ENCODE measurements around the gene LYPD3. TPM values are rescaled to one million over a fixed set of nuclear protein-coding genes. Genes with fewer than 3 reads are reported as not detected.

LYPD3 gene
- total and polyA plus RNA-seq, 7 donors = 0.12 to 0.26 TPM; not detected in 5

DNA sequence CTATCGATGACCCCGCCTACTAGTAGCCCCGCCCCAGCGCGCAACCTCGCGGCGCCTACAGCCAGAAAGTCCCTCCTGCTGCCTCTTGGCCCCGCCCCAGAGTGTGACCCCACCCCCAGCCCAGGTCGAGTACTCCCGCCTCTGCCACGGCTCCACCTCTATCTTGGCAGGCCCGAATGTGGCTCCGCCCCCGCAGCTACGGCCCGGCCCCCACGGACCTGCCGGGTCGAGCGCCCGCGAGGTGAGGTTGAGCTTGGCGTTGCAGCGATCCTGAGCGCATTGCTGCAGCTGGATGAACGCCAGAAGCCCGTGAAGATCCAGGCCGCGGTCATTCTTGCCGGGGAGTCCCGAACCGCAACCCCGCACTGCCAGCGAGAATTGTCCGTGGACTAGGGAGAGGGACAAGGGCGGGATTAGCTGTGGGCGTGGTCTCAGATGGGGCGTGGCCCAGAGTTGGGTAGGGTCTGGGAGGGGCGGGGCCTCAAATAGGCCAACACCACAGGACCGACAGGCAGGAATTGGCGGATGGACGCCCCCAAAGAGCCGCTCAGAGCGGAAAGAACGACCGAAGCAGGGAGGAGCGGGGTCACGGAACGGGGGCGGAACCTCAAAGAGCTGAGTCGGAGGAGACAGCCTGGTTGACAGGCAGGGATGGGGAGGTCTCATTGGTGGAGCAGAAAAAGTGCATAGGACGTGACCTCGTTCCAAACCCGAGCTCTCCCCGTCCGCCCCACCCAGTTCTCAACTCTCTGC, 1.9 kb downstream of the LYPD3 start:
- TF ChIP-seq, protein P1, sequence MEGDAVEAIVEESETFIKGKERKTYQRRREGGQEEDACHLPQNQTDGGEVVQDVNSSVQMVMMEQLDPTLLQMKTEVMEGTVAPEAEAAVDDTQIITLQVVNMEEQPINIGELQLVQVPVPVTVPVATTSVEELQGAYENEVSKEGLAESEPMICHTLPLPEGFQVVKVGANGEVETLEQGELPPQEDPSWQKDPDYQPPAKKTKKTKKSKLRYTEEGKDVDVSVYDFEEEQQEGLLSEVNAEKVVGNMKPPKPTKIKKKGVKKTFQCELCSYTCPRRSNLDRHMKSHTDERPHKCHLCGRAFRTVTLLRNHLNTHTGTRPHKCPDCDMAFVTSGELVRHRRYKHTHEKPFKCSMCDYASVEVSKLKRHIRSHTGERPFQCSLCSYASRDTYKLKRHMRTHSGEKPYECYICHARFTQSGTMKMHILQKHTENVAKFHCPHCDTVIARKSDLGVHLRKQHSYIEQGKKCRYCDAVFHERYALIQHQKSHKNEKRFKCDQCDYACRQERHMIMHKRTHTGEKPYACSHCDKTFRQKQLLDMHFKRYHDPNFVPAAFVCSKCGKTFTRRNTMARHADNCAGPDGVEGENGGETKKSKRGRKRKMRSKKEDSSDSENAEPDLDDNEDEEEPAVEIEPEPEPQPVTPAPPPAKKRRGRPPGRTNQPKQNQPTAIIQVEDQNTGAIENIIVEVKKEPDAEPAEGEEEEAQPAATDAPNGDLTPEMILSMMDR (IDR thresholded peaks at IDR 0.05) = no peak
- no peaks in the 10 kb centered on the region for H3K9me3 ChIP-seq
- peak overlapping the region; percentile 64 for H3K27ac ChIP-seq
- peaks cover 3% of the 10 kb centered on the region for H3K4me1 ChIP-seq
- H3K4me3 ChIP-seq = peak overlapping the region; percentile 82
- ATAC-seq (peak; percentile 92 to 94 (median 92)), DNase-seq (peak; percentile 95 to 96)
- H3K27me3 ChIP-seq (ENCODE audit: insufficient read depth in 3 of 3, low read length in 2 of 3) = peaks cover 0 to 17% (median 9%) of the 10 kb centered on the region in 3 donors
- no peaks in the 10 kb centered on the region for H3K36me3 ChIP-seq (ENCODE audit: insufficient read depth in 1 of 2, low read depth in 1 of 2)
- intact Hi-C loops (cut with DNase I) = loop anchor here in 1 of 2 donors (5.0 kb wide), 1 partner anchor 39 kb away; the partner anchor contains the start of gene PHLDB3
- WGBS, 3 donors = 0 to 1% (median 1%) methylated on average over 55 to 57 of the region's 57 CpGs

DNA sequence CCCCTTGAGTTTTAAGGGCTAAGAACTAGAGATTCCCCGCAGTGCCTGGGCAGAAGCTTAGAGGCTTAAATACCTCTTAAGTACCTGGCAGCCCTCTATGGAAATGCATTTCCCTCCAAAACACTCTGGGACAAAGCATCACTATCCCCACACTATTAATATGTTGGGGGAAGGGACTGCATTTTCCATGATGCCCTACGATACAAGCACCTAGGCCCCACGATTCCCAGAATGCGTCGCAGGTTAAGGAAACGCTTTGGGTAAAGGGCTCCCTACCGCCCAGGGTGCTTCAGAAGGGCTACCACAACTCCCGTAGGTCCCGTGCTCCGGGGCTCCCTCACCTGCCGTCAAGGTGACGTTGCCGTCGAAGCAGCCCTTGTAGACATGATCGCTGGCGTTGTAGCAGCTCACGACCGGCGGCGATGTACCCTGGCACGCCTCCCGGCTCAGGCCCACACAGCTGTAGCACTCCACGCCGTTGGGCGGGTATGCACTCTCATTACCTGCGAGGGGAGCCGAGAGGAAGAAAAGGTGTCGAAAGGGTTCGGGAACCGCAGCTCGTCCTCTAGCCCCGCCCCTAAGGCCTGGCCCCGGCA, 2.5 kb downstream of the LYPD3 start:
- no peak for DNase-seq
- intact Hi-C loops (cut with DNase I) = loop anchor here in 1 of 2 donors (5.0 kb wide), 1 partner anchor 39 kb away; the partner anchor contains the start of gene PHLDB3
- no peak overlapping the region for H3K27ac ChIP-seq
- ATAC-seq = no peak
- H3K4me3 ChIP-seq = peak overlapping the region; percentile 82
- 9 to 11% (median 10%) methylated on average over 33 of the region's 33 CpGs for WGBS, 3 donors
- no peaks in the 10 kb centered on the region for H3K36me3 ChIP-seq (ENCODE audit: insufficient read depth in 1 of 2, low read depth in 1 of 2)
- no peaks in the 10 kb centered on the region for H3K9me3 ChIP-seq
- H3K4me1 ChIP-seq = peaks cover 3% of the 10 kb centered on the region
- peaks cover 0 to 17% (median 9%) of the 10 kb centered on the region in 3 donors for H3K27me3 ChIP-seq (ENCODE audit: insufficient read depth in 3 of 3, low read length in 2 of 3)
- TF ChIP-seq, protein P1 (IDR thresholded peaks at IDR 0.05) = no peak

DNA sequence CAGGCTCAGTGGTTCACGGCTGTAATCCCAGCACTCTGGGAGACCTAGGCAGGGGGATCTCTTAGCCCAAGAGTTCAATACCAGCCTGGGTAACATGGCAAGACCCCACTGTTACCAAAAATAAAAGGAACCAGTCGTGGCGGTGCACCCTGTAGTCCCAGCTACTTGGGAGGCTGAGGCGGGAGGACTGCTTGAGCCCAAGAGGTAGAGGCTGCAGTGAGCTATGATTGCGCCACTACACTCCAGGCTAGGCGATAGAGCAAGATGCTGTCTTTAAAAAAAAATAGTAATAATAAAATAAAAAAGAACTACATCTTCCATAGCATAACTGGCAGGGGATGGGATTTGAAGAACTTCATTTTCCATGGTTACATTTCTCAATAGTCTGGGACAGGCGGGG, 3.0 kb downstream of the LYPD3 start:
- 82 to 89% (median 88%) methylated on average over 7 of the region's 7 CpGs for WGBS, 3 donors
- TF ChIP-seq, protein P1 (IDR thresholded peaks at IDR 0.05) = no peak
- intact Hi-C loops (cut with DNase I) = loop anchor here in 1 of 2 donors (5.0 kb wide), 1 partner anchor 40 kb away; the partner anchor contains the start of gene PHLDB3
- H3K9me3 ChIP-seq = no peaks in the 10 kb centered on the region
- no peak overlapping the region for H3K27ac ChIP-seq
- no peak overlapping the region for H3K4me3 ChIP-seq
- peaks cover 3% of the 10 kb centered on the region for H3K4me1 ChIP-seq
- peaks cover 0 to 17% (median 9%) of the 10 kb centered on the region in 3 donors for H3K27me3 ChIP-seq (ENCODE audit: insufficient read depth in 3 of 3, low read length in 2 of 3)
- H3K36me3 ChIP-seq (ENCODE audit: insufficient read depth in 1 of 2, low read depth in 1 of 2) = no peaks in the 10 kb centered on the region
- DNase-seq (no peak), ATAC-seq (no peak)

DNA sequence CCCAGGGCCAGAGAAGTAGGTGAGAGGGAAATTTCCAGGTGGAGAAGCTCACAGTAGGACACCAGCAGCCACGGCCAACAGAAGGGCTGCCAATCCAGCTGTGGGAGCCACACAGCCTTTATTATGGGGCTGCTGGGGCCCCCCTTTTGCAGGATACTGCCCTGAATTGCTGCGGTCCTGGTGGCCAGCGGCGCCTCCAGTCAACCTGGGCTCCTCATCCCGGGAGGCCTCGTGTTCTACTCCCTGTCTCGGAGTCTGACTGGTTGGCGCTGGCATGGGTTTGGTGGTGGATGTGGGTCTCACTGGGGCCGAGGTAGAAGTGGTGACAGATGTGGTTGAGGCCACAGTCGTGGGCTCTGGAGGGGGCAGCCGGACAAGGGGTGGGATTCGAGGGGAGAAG, 4.1 kb downstream of the LYPD3 start:
- Histone ChIP-seq H3K9me3 (no peaks in the 10 kb centered on the region), H3K4me1 (peaks cover 3% of the 10 kb centered on the region), H3K4me3 (no peak overlapping the region), H3K27me3 (ENCODE audit: insufficient read depth in 3 of 3, low read length in 2 of 3) (peaks cover 0 to 15% (median 7%) of the 10 kb centered on the region in 3 donors), H3K27ac (no peak overlapping the region), H3K36me3 (ENCODE audit: insufficient read depth in 1 of 2, low read depth in 1 of 2) (no peaks in the 10 kb centered on the region)
- 77 to 91% (median 82%) methylated on average over 12 of the region's 12 CpGs for WGBS, 3 donors
- intact Hi-C loops (cut with DNase I) = loop anchor here in 1 of 2 donors (5.0 kb wide), 1 partner anchor 41 kb away; the partner anchor contains the start of gene PHLDB3
- TF ChIP-seq, protein P1 (IDR thresholded peaks at IDR 0.05) = no peak
- DNase-seq (no peak), ATAC-seq (no peak)
